HEK293T (cell line): ENCODE measurements around the gene EYS.
"Not testable (repeated sequence)": the region's sequence is repeated elsewhere in the genome, so short reads cannot be mapped to it uniquely, and the experiment has no call there.

Source experiments
- CTCF ChIA-PET: fragments of 350-600 bp; formaldehyde crosslinking; extraction: SDS; loops from one replicate; lab custom pipeline; 2021; ENCODE audit warnings: antibody characterized with exemption, inconsistent platforms; lab: Yijun Ruan, JAX
- POLR2A ChIA-PET: fragments of 350-600 bp; formaldehyde crosslinking; extraction: SDS; loops from one replicate; lab custom pipeline; 2020; ENCODE audit warnings: antibody characterized with exemption, inconsistent platforms; lab: Yijun Ruan, JAX
- DNase-seq: peaks from one replicate; pipeline ENCODE4 v3.0.0; 2012; ENCODE audit warnings: mixed read lengths; ENCODE audit errors: extremely low spot score
- ARNT ChIP-seq: fragments of 450-650 bp; IDR thresholded peaks from 2 replicates; pipeline ENCODE4 v1.6.1; 2017; ENCODE audit warnings: mild to moderate bottlenecking
- BHLHE40 ChIP-seq: fragments of 450-650 bp; IDR thresholded peaks from 2 replicates; pipeline ENCODE4 v1.6.1; 2016; ENCODE audit warnings: mild to moderate bottlenecking, moderate library complexity, borderline replicate concordance
- CTBP1 ChIP-seq: fragments of 450-650 bp; IDR thresholded peaks from 2 replicates; pipeline ENCODE4 v1.6.1; 2016; ENCODE audit warnings: borderline replicate concordance
- ELF4 ChIP-seq: fragments of 450-650 bp; IDR thresholded peaks from 2 replicates; pipeline ENCODE4 v1.6.1; 2017; ENCODE audit warnings: antibody characterized with exemption
- FOXA1 ChIP-seq: fragments of 450-650 bp; IDR thresholded peaks from 2 replicates; pipeline ENCODE4 v1.6.1; 2016; ENCODE audit warnings: mild to moderate bottlenecking
- FOXK2 ChIP-seq: fragments of 450-650 bp; IDR thresholded peaks from 2 replicates; pipeline ENCODE4 v1.6.1; 2016; ENCODE audit warnings: mild to moderate bottlenecking
- FOXM1 ChIP-seq: fragments of 450-650 bp; IDR thresholded peaks from 2 replicates; pipeline ENCODE4 v1.6.1; 2017; ENCODE audit warnings: mild to moderate bottlenecking, borderline replicate concordance
- HDGF ChIP-seq: fragments of 450-650 bp; IDR thresholded peaks from 2 replicates; pipeline ENCODE4 v1.6.1; 2017; ENCODE audit warnings: antibody characterized with exemption, borderline replicate concordance
- L3MBTL2 ChIP-seq: fragments of 450-650 bp; conservative IDR thresholded peaks from 2 replicates; pipeline ENCODE4 v1.6.1; 2016; ENCODE audit warnings: mild to moderate bottlenecking
- LEF1 ChIP-seq: fragments of 450-650 bp; IDR thresholded peaks from 2 replicates; pipeline ENCODE4 v1.6.1; 2017; ENCODE audit warnings: mild to moderate bottlenecking, borderline replicate concordance
- NFRKB ChIP-seq: fragments of 450-650 bp; IDR thresholded peaks from 2 replicates; pipeline ENCODE4 v1.6.1; 2016; ENCODE audit warnings: mild to moderate bottlenecking, moderate library complexity
- SP1 ChIP-seq: fragments of 450-650 bp; IDR thresholded peaks from 2 replicates; pipeline ENCODE4 v1.6.1; 2017
- SUZ12 ChIP-seq: fragments of 450-650 bp; IDR thresholded peaks from 2 replicates; pipeline ENCODE4 v1.6.1; 2016; ENCODE audit warnings: mild to moderate bottlenecking
- TARDBP ChIP-seq: fragments of 450-650 bp; IDR thresholded peaks from 2 replicates; pipeline ENCODE4 v1.6.1; 2016
- ZNF384 ChIP-seq: fragments of 450-650 bp; IDR thresholded peaks from 2 replicates; pipeline ENCODE4 v1.6.1; 2016
- TF ChIP-seq, protein P1 (sequence below): fragments of 450-650 bp; IDR thresholded peaks from 2 replicates; pipeline ENCODE4 v1.6.1; 2016

EYS gene

GRCh38 chr6:64467656-64468055, 1239.4 kb downstream of the EYS start:
- POLR2A ChIA-PET, result no interaction called here
- CTCF ChIA-PET, result no interaction called here
- TF ChIP-seq BHLHE40 (no peak), CTBP1 (no peak)
- TF ChIP-seq, protein P1, sequence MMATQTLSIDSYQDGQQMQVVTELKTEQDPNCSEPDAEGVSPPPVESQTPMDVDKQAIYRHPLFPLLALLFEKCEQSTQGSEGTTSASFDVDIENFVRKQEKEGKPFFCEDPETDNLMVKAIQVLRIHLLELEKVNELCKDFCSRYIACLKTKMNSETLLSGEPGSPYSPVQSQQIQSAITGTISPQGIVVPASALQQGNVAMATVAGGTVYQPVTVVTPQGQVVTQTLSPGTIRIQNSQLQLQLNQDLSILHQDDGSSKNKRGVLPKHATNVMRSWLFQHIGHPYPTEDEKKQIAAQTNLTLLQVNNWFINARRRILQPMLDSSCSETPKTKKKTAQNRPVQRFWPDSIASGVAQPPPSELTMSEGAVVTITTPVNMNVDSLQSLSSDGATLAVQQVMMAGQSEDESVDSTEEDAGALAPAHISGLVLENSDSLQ, result no peak
- no peak for DNase-seq

- POLR2A ChIA-PET, result no interaction called here
- no peak for DNase-seq
- CTCF ChIA-PET, result no interaction called here
- TF ChIP-seq ARNT (no peak), NFRKB (no peak), CTBP1 (no peak), ELF4 (no peak), SP1 (no peak)
- TF ChIP-seq, protein P1, result no peak
Observed at GRCh38 chr6:64459411-64459944, 1247.5 kb downstream of the EYS start.

DNA sequence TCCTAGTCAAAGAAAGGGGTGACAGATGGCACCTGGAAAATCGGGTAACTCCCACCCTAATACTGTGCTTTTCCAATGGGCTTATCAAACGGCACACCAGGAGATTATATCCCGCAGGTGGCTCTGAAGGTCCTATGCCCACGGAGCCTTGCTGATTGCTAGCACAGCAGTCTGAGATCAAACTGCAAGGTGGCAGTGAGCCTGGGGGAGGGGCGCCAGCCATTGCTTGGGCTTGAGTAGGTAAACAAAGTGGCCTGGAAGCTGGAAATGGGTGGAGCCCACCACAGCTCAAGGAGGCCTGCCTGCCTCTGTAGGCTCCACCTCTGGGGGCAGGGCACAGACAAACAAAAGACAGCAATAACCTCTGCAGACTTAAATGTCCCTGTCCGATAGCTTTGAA, 1258.9 kb downstream of the EYS start:
- CTCF ChIA-PET, POLR2A ChIA-PET: not testable (repeated sequence)

GRCh38 chr6:64445038-64445437, 1262.0 kb downstream of the EYS start:
- ChIA-PET CTCF (no interaction called here), POLR2A (no interaction called here)
- TF ChIP-seq BHLHE40 (no peak), FOXA1 (no peak)
- no peak for DNase-seq

More for the DNA sequence above, 1258.9 kb downstream of the EYS start:
- DNase-seq, result not testable (repeated sequence)

GRCh38 chr6:64439274-64439673, 1267.8 kb downstream of the EYS start:
- DNase-seq, result no peak
- CTCF ChIA-PET, result no interaction called here
- POLR2A ChIA-PET, result no interaction called here
- no peak for TF ChIP-seq CTBP1
- TF ChIP-seq SP1, result no peak
- no peak for TF ChIP-seq ZNF384
- no peak for TF ChIP-seq ELF4
- no peak for TF ChIP-seq NFRKB
- no peak for TF ChIP-seq FOXA1
- no peak for TF ChIP-seq HDGF
- TF ChIP-seq, protein P1, result no peak

DNA sequence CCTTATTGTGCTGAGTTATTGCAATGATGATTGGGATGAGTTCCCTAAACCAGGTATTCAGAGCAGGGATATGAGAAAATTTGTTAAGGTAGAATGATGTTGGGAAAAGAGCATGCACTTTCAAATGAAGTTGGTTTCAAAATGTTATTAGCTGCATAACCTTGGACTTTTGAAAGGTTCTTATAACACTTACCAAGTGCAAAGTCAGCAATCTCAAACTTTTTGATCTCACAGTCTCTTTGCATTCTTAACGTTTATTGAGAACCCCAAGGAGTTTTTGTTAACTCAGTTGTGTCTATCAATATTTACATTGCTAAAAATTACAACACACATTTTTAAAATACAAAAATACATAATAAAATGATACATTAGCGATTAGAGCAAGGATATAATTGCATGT, 1269.0 kb downstream of the EYS start:
- TF ChIP-seq L3MBTL2 (no peak), TARDBP (no peak), FOXA1 (no peak), HDGF (no peak), CTBP1 (no peak), SP1 (no peak), FOXM1 (no peak), LEF1 (no peak), ARNT (no peak), SUZ12 (no peak), NFRKB (no peak), BHLHE40 (no peak), ZNF384 (no peak), ELF4 (no peak), FOXK2 (no peak)
- TF ChIP-seq, protein P1, result no peak
- no peak for DNase-seq
- CTCF ChIA-PET, result no interaction called here
- POLR2A ChIA-PET, result no interaction called here

- ChIA-PET POLR2A (no interaction called here), CTCF (no interaction called here)
- no peak for DNase-seq
- TF ChIP-seq LEF1 (no peak), ELF4 (no peak)
Observed at GRCh38 chr6:64429926-64430325, 1277.1 kb downstream of the EYS start.
